ENCODE data around the gene STK17B.

GRCh38 chr2:196183172-196183473, 11.7 kb upstream of the STK17B start:
- TF ChIP-seq CTCF (IDR thresholded peaks at IDR 0.05) (no peak), POLR2A (IDR thresholded peaks at IDR 0.05) (no peak), POLR2AphosphoS5 (IDR thresholded peaks at IDR 0.05) (no peak)
